HL-60/S4 treated with retinoic acid at 250 ng/mL for 4 days and 3 days (cell line): ENCODE results near the gene MOG.

Source experiments
- in situ Hi-C: fragments of 300-500 bp; cut with MboI; formaldehyde crosslinking; loops from 2 replicates; pipeline ENCODE4 v1.7.0; 2022; ENCODE audit warnings: low sequenced_read_pairs

The MOG gene

GRCh38 chr6:29656798-29657197 lies at the start of gene MOG:
TSS of gene MOG (plus strand) at chr6:29657092. CDS start at chr6:29657210, 118 bp downstream.
- in situ Hi-C loops, result no loop called here

- in situ Hi-C loops, result no loop called here
Observed at GRCh38 chr6:29608131-29608530, 48.8 kb upstream of the MOG start.

GRCh38 chr6:29610540-29610939 lies 46.4 kb upstream of the MOG start:
- in situ Hi-C loops, result no loop called here

- in situ Hi-C loops, result no loop called here
Observed at GRCh38 chr6:29611426-29611825, 45.5 kb upstream of the MOG start.

GRCh38 chr6:29617782-29618554 lies 38.9 kb upstream of the MOG start:
- in situ Hi-C loops, result no loop called here

GRCh38 chr6:29619578-29620160 lies 37.2 kb upstream of the MOG start:
- in situ Hi-C loops, result no loop called here

- in situ Hi-C loops, result no loop called here
Observed at GRCh38 chr6:29620630-29621029, 36.3 kb upstream of the MOG start.

DNA sequence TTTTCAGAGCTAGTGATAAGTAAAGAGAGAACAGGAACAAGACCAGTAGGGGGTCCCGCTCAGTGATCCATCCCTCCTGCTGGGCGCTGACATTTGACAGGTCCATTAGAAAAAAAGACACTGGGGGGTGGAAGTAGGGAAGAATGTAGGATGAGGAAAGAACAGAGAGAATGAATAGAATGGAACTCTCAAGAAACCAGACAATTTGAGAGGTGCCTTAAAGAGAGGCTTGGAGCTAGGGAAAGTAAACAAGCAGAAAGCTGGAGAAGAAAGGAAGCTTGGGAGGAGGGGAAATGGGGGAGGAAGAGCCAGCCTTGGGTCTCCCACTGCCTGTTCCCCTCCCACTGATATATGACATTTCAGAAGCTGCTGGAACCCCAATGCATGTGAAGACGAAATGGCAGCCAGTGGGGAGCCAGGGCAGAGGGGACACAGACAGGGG lies 32.4 kb upstream of the MOG start:
- in situ Hi-C loops, result no loop called here

- in situ Hi-C loops, result no loop called here
Observed at GRCh38 chr6:29625337-29625930, 31.5 kb upstream of the MOG start.

- in situ Hi-C loops, result no loop called here
Observed at GRCh38 chr6:29626948-29627754, 29.7 kb upstream of the MOG start.

- in situ Hi-C loops, result no loop called here
Observed at GRCh38 chr6:29627755-29628418, 29.0 kb upstream of the MOG start.

GRCh38 chr6:29628419-29629281 lies 28.2 kb upstream of the MOG start:
- in situ Hi-C loops, result no loop called here

DNA sequence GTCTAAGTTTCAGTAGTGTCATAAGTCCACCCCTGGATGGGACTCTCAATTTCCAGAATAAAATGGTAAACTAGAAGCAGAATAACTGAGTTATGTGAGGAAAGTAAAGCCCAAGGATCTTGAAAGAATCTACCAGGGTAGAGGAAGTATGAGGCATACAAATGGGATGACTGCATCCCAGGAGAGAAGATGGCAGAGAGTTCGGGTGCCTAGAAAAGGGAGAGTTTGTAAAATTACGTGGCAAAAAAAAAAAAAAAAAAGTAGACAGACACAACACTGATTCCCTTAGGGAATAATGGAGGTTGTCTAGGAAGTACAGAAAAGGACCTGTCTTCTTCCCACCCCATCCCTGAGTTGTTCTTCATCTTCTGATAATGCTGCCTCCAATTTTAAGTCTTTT lies 27.3 kb upstream of the MOG start:
- in situ Hi-C loops, result no loop called here

DNA sequence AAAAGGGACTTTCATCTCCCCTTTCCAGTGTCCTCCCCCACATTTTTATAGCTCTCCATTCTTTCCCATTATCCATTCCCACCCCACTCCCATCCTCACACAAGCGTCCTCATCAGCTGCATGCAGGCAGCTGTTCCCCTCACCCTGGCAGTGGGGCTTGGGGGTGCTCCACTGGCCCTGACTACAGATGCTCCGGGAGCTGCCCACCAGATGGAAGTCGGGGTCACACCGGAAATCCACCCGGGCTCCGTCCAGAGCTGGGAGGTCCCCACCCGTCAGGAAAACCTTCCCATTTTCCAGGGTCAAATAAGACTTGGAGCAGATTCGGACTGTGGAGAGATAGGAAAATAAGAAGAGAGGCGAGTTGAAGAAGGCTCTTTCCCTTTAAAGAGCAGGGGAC lies 26.6 kb upstream of the MOG start:
- in situ Hi-C loops, result no loop called here

DNA sequence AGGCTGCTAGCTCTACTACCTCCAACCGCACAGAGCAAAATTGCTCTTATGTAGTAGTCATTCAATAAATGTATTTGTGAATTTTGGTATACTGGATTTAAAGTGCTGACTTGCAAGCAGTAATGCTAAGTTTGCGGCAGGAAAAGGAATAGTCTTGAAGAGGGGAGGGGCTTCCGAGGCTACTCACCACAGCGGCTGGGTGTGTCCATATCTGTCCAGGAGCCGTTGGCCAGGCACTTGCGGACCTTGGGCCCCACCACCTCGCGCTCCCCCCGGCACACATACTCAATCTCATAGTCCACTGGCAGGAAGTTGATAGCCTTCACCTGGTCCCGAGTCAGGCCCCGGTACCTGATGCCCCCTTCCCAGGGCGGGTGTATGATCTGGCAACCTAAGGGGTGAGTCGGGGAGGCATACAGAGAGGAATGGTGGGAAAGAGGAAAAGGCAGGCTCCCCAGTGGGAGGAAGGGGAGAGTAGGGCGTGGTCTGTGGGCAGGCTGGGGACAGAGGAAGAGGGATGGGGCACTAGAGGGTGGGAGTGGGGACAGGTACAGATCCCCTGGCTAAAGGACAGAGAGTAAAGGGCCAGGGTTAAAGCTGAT lies 25.6 kb upstream of the MOG start:
- in situ Hi-C loops, result no loop called here

DNA sequence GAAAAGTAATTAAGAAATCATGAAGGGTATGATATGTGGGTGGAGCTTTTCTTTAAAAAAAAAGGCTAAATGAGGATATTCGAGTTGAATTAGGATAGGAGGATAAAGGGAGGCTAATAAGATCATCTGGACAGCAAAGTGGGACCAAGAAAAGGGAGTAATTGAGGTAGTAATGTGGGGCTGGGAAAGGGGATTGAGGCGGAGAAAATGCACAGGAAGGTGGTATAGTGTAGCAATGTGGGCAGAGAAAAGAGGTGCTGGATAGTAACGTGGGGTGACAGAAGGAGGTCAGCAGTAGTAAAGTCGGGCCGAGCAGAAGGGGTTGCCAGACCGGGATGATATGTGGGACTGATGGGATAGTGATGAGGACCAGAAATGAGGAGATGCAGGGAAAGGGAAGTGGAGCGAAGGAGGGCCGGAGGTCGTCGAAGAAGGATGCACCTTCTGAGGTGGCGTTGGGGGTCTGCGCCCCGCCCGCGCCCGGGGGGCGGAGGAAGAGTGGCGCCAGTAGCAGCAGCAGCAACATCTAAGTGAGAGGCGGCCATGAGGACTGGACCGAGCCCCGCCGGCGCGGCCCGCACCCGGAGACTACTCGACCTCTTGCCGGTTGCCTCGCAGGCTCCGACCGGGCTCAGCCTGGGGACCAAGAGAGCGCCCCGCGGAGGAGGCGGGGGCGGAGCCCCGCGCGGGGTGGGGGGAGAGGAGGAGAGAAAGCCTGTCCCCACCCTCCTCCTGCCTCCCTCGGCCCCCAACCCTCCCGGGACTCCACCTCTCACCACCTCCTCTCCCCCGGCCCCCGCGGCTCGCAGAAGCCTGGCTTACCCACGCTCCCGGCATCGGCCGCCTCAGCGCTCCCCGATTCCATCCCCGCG lies 24.8 kb upstream of the MOG start:
- in situ Hi-C loops, result no loop called here

DNA sequence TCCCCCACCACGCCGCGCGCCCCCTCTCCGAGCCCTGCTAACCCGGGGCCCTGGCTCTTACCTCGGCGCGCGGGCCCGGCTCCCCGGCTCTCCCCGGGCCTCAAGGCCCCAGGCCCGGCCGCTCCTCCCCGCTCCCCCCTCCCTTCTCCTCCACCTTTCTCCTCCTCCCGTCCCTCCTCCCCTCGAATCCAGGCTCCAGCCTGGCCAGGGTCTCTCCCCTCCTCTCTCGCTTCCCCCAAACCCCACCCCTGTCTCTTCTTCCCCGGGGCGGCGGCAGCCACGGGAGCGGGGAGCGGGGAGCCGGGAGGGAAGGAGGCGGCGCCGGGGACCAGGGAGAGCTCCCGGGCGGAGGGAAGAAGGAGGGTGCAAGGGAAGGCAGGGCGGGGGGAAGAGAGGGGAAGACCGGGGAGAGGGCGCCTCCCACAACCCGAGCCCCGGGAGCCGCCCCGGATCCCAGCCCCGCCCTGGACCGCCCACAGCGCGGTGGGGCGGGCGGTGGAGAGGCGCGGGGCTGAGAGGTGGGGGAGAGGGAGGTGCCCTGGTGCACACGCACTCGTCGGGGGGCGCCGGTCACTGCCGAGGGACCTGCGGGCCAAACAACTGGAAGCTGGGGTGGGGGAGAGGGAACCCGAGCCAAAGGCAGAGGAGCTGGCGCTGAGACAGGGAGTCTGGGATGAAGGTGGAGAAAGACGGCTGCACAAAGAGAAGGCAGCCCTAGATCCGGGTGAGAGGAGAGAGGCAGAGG lies 23.9 kb upstream of the MOG start, which contains the start of gene GABBR1:
Gene GABBR1 (minus strand): TSS at position 395 of the 745 bp plus-strand sequence. CDS start 798 bp downstream, outside the sequence.
- in situ Hi-C loops, result no loop called here

DNA sequence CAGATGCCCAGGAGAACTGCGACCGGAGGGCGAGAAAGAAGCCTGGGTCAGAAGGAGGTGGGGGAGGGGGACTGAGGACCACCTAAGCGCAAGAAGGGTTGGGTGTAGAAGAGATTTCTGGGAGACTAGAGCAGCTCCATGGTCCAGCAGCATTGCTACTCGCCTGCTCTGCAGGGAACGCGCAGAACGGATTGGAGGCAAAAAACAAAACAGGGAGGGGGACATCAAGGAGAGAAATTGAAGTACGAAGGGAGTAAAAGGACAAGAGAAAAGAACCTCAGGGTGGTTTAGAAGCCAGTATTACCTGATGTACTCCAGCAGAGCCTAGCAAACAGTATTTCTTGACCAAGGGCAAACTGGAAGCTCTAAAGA lies 23.4 kb upstream of the MOG start:
- in situ Hi-C loops, result no loop called here
